HepG2 (cell line): Measurements from ENCODE around the gene USP40. TPM values are rescaled to one million over a fixed set of nuclear protein-coding genes. Genes with fewer than 3 reads are reported as not detected.

Experiments used
- ATAC-seq: fragments of 200-7000 bp; cut with Tn5 transposase; 3 replicates; pipeline ENCODE4 v1.9.1; 2020; ENCODE audit warnings: mild to moderate bottlenecking, moderate library complexity
- BruUV-seq: library from RNA; stranded (reverse); fragments of 400-500 nt; replicated peaks from 2 replicates; lab custom pipeline; 2021; lab: Mats Ljungman, UMichigan
- CTCF ChIA-PET: fragments of 300-600 bp; formaldehyde crosslinking; extraction: SDS; loops from one replicate; lab custom pipeline; 2021; ENCODE audit warnings: low total read pairs, inconsistent platforms, low intra/inter-chr PET ratio; lab: Yijun Ruan, JAX
- POLR2A ChIA-PET: fragments of 350-600 bp; sonication (Branson Sonifier 250); formaldehyde crosslinking; loops from one replicate; lab custom pipeline; 2020; ENCODE audit warnings: antibody characterized with exemption, inconsistent platforms; lab: Yijun Ruan, JAX
- DNase-seq: peaks from one replicate; pipeline ENCODE4 v3.0.0-alpha.2; 2015; ENCODE audit warnings: low spot score
- FAIRE-seq: peaks from 3 replicates; lab custom pipeline; 2011; peaks lifted over from hg19 to GRCh38; lab: Jason Lieb, UNC
- H2AFZ ChIP-seq: one replicate; pipeline ENCODE4 v1.6.1; 2011; ENCODE audit warnings: low read length, inconsistent platforms
- H3K27ac ChIP-seq: fragments of 300-600 bp; 3 replicates; pipeline ENCODE4 v1.8.0; 2011; ENCODE audit warnings: mixed run types, mild to moderate bottlenecking, mixed read lengths, low read length, inconsistent platforms; ENCODE audit not compliant: insufficient read depth; ENCODE audit errors: extremely low read length
- H3K27me3 ChIP-seq, 2 experiments: fragments of 200-600 bp in 1 of 2; 2 replicates in 1 of 2; 3 replicates in 1 of 2; pipeline versions ENCODE4 v1.6.0 to v1.8.0; 2011; ENCODE audit warnings: low read length in 2 of 2, mild to moderate bottlenecking in 2 of 2, moderate library complexity in 2 of 2, inconsistent platforms in 1 of 2; ENCODE audit not compliant: insufficient read depth in 2 of 2, control insufficient read depth in 1 of 2
- H3K36me3 ChIP-seq, 2 experiments: fragments of 200-600 bp in 1 of 2; replicated peaks in 1 of 2; 2 replicates in 1 of 2; 3 replicates in 1 of 2; pipeline versions ENCODE4 v1.5.1 to v1.8.0; 2011; ENCODE audit warnings: low read length in 2 of 2, inconsistent platforms in 1 of 2; ENCODE audit not compliant: insufficient read depth in 2 of 2, control insufficient read depth in 1 of 2
- H3K4me1 ChIP-seq: 2 replicates; pipeline ENCODE4 v1.5.1; 2012; ENCODE audit warnings: low read length, inconsistent platforms; ENCODE audit not compliant: insufficient read depth
- H3K4me2 ChIP-seq: 2 replicates; pipeline ENCODE4 v1.6.0; 2011; ENCODE audit warnings: low read depth, low read length, inconsistent platforms
- H3K4me3 ChIP-seq, 3 experiments: fragments of 200-600 bp in 1 of 3; sonication (generic), shearing (Covaris generic) in 1 of 3; replicated peaks in 1 of 3; 2 replicates each; pipeline ENCODE4 v1.5.1; 2011 to 2016; ENCODE audit warnings: low read length in 3 of 3, inconsistent platforms in 2 of 3, low read depth in 2 of 3, mild to moderate bottlenecking in 2 of 3, control low read depth in 1 of 3, mixed read lengths in 1 of 3; ENCODE audit not compliant: insufficient read depth in 1 of 3
- H3K79me2 ChIP-seq: one replicate; pipeline ENCODE4 v1.6.1; 2011; ENCODE audit warnings: low read length, inconsistent platforms; ENCODE audit not compliant: insufficient read depth
- H3K9ac ChIP-seq: 2 replicates; pipeline ENCODE4 v1.6.0; 2011; ENCODE audit warnings: mild to moderate bottlenecking, low read depth, low read length, inconsistent platforms; ENCODE audit not compliant: insufficient read depth
- H3K9me3 ChIP-seq: 2 replicates; pipeline ENCODE4 v1.5.1; 2012; ENCODE audit warnings: mild to moderate bottlenecking, low read length
- H4K20me1 ChIP-seq: 2 replicates; pipeline ENCODE4 v1.6.0; 2011; ENCODE audit warnings: inconsistent platforms, mild to moderate bottlenecking, low read length, moderate library complexity; ENCODE audit not compliant: insufficient read depth
- ADNP ChIP-seq: sonication (generic); formaldehyde crosslinking; IDR thresholded peaks from 2 replicates; pipeline ENCODE4 v1.4.0; 2020; ENCODE audit warnings: missing genetic modification reagents
- ASH2L ChIP-seq: fragments of 300-600, 200-600 bp; sonication (generic); IDR thresholded peaks from 2 replicates; pipeline ENCODE4 v1.7.0; 2017; ENCODE audit warnings: low read depth, mild to moderate bottlenecking, moderate library complexity, mixed read lengths, low read length; ENCODE audit not compliant: insufficient read length
- CENPT ChIP-seq: sonication (generic); formaldehyde crosslinking; IDR thresholded peaks from 2 replicates; pipeline ENCODE4 v1.8.0; 2022; ENCODE audit warnings: low read depth, mild to moderate bottlenecking, moderate library complexity, missing genetic modification reagents
- PHF5A ChIP-seq: IDR thresholded peaks from one replicate; pipeline ENCODE4 v1.6.1; 2018; ENCODE audit warnings: low read depth, missing genetic modification reagents; ENCODE audit not compliant: unreplicated experiment
- SNAI1 ChIP-seq: sonication (generic); formaldehyde crosslinking; IDR thresholded peaks from 2 replicates; pipeline ENCODE4 v1.5.0; 2020; ENCODE audit warnings: mild to moderate bottlenecking, missing genetic modification reagents, borderline replicate concordance
- ZBTB20 ChIP-seq: sonication (generic); formaldehyde crosslinking; IDR thresholded peaks from 2 replicates; pipeline ENCODE4 v1.8.1; 2023; ENCODE audit warnings: missing genetic modification reagents, low read depth, mild to moderate bottlenecking, borderline replicate concordance
- ZNF224 ChIP-seq: sonication (generic); formaldehyde crosslinking; IDR thresholded peaks from 2 replicates; pipeline ENCODE4 v1.5.0; 2020; ENCODE audit warnings: mild to moderate bottlenecking, missing genetic modification reagents
- ZNF30 ChIP-seq: sonication (generic); formaldehyde crosslinking; IDR thresholded peaks from 2 replicates; pipeline ENCODE4 v1.5.0; 2020; ENCODE audit warnings: mild to moderate bottlenecking, missing genetic modification reagents
- ZNF576 ChIP-seq: sonication (generic); formaldehyde crosslinking; IDR thresholded peaks from 2 replicates; pipeline ENCODE4 v1.4.0; 2020; ENCODE audit warnings: mild to moderate bottlenecking, missing genetic modification reagents
- ZNF772 ChIP-seq: sonication (generic); formaldehyde crosslinking; IDR thresholded peaks from 2 replicates; pipeline ENCODE4 v1.5.0; 2020; ENCODE audit warnings: mild to moderate bottlenecking, missing genetic modification reagents
- WGBS: methylation state at CpG from one replicate; pipeline ENCODE4 v1.1.6; 2017; ENCODE audit warnings: low lambda C conversion rate; 5-methylcytosine and 5-hydroxymethylcytosine counted together
- in situ Hi-C: cut with HindIII; loops from 2 replicates; pipeline ENCODE4 v1.10.0; 2017; ENCODE audit warnings: low pct_unique_long_range_greater_than_20kb; ENCODE audit not compliant: extremely low pct_ligation_motif_present
- intact Hi-C: fragments of 100-400 bp; cut with micrococcal nuclease; formaldehyde crosslinking; loops from one replicate; pipeline ENCODE4 v1.10.0; 2022; ENCODE audit not compliant: unreplicated experiment
- polyA plus RNA-seq, 8 experiments: library from polyadenylated mRNA; depleted of rRNA in 3 of 8; stranded (reverse) in 7 of 8; unstranded in 1 of 8; fragments of >200 nt; fragmentation: Illumina TruSeq in 4 of 8; extraction: Trizol in 4 of 8; gene quantifications; 2 replicates each; pipeline versions ENCODE4 v1.2.1 to v1.2.3, GENCODE V29; 2011 to 2016; ENCODE audit warnings: low read depth in 4 of 8, missing spikeins in 1 of 8, mixed read lengths in 1 of 8; ENCODE audit not compliant: insufficient read depth in 1 of 8
- total RNA-seq, 5 experiments: library from RNA; depleted of rRNA; stranded (reverse); fragments of >200 nt; fragmentation: Illumina TruSeq; extraction: Trizol; gene quantifications; 2 replicates each; pipeline ENCODE4 v1.2.3, GENCODE V29; 2016; ENCODE audit warnings: low read depth in 1 of 5
- TF ChIP-seq, protein P1 (sequence below): IDR thresholded peaks from 2 replicates; pipeline ENCODE4 v1.6.1; 2012; ENCODE audit warnings: low read length, improper control_type of control experiment
- TF ChIP-seq, protein P2 (sequence below): sonication (generic); formaldehyde crosslinking; IDR thresholded peaks from 2 replicates; pipeline ENCODE4 v1.4.0; 2020; ENCODE audit warnings: missing genetic modification reagents, low read depth, mild to moderate bottlenecking, borderline replicate concordance
- TF ChIP-seq, protein P3 (sequence below): IDR thresholded peaks from 2 replicates; pipeline ENCODE4 v1.6.1; 2016; ENCODE audit warnings: mild to moderate bottlenecking, missing biosample characterization, missing genetic modification reagents

Gene USP40
- total and polyA plus RNA-seq, 2 of the 13 experiments (the other 11 are each of a cell fraction or from before 2014, with no cell fraction given), result 41.0 to 46.3 TPM

- DNase-seq (no peak), ATAC-seq (no peak), FAIRE-seq (no peak)
- Histone ChIP-seq H3K4me1 (no peaks in the 10 kb centered on the region), H3K4me2 (no peak overlapping the region), H4K20me1 (no peaks in the 10 kb centered on the region), H3K4me3 (no peak overlapping the region), H3K79me2 (no peaks in the 10 kb centered on the region), H3K9me3 (peaks cover 4% of the 10 kb centered on the region; the same call in 1 of the 2 replicates), H3K27ac (no peak overlapping the region), H3K27me3 (no peaks in the 10 kb centered on the region), H3K36me3 (peaks cover 7 to 33% of the 10 kb centered on the region in 2 experiments; a peak in 4 of 5 replicates), H2AFZ (no peak overlapping the region), H3K9ac (no peak overlapping the region)
- POLR2A ChIA-PET, result no interaction called here
- TF ChIP-seq ZNF30 (CRISPR knock-in tag), result no peak
- no peak for TF ChIP-seq ZBTB20 (CRISPR knock-in tag)
- TF ChIP-seq ZNF224 (CRISPR knock-in tag), result no peak
- TF ChIP-seq ASH2L, result no peak
- TF ChIP-seq ZNF576 (CRISPR knock-in tag), result no peak
- TF ChIP-seq, protein P1, sequence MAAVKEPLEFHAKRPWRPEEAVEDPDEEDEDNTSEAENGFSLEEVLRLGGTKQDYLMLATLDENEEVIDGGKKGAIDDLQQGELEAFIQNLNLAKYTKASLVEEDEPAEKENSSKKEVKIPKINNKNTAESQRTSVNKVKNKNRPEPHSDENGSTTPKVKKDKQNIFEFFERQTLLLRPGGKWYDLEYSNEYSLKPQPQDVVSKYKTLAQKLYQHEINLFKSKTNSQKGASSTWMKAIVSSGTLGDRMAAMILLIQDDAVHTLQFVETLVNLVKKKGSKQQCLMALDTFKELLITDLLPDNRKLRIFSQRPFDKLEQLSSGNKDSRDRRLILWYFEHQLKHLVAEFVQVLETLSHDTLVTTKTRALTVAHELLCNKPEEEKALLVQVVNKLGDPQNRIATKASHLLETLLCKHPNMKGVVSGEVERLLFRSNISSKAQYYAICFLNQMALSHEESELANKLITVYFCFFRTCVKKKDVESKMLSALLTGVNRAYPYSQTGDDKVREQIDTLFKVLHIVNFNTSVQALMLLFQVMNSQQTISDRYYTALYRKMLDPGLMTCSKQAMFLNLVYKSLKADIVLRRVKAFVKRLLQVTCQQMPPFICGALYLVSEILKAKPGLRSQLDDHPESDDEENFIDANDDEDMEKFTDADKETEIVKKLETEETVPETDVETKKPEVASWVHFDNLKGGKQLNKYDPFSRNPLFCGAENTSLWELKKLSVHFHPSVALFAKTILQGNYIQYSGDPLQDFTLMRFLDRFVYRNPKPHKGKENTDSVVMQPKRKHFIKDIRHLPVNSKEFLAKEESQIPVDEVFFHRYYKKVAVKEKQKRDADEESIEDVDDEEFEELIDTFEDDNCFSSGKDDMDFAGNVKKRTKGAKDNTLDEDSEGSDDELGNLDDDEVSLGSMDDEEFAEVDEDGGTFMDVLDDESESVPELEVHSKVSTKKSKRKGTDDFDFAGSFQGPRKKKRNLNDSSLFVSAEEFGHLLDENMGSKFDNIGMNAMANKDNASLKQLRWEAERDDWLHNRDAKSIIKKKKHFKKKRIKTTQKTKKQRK, result no peak
- no peak for TF ChIP-seq PHF5A (CRISPR knock-in tag)
- no peak for TF ChIP-seq ADNP
- TF ChIP-seq, protein P2, sequence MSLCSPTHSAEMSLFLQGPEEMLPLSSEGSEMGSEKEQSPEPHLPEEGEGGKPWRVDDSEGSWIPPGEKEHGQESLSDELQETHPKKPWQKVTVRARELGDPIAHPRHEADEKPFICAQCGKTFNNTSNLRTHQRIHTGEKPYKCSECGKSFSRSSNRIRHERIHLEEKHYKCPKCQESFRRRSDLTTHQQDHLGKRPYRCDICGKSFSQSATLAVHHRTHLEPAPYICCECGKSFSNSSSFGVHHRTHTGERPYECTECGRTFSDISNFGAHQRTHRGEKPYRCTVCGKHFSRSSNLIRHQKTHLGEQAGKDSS, result no peak
- TF ChIP-seq, protein P3, sequence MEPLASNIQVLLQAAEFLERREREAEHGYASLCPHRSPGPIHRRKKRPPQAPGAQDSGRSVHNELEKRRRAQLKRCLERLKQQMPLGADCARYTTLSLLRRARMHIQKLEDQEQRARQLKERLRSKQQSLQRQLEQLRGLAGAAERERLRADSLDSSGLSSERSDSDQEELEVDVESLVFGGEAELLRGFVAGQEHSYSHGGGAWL (CRISPR knock-in tag), result no peak
- no peak for TF ChIP-seq ZNF772 (CRISPR knock-in tag)
- TF ChIP-seq SNAI1 (CRISPR knock-in tag), result no peak
- no peak for TF ChIP-seq CENPT
- in situ Hi-C loops (no loop called here), intact Hi-C loops (no loop called here)
- WGBS, result 97% methylated on average over 2 of the region's 2 CpGs
- no TSS peak for BruUV-seq
- CTCF ChIA-PET, result no interaction called here
Observed at GRCh38 chr2:233497692-233498091, 68.9 kb downstream of the USP40 start.
